ENCODE data around the gene LRRC8D. TPM values are rescaled to one million over a fixed set of nuclear protein-coding genes. Genes with fewer than 3 reads are reported as not detected.
A peak's percentile ranks its signal among the peaks of the same experiment; 100 is the strongest.

The LRRC8D gene
- total RNA-seq, 1 experiment from 2014 or later = 37.2 TPM

GRCh38 chr1:89892816-89893215, 72.0 kb downstream of the LRRC8D start:
- no peaks in the 10 kb centered on the region for H3K9me3 Mint-ChIP-seq

More at GRCh38 chr1:89892816-89893215, 72.0 kb downstream of the LRRC8D start:
- no peak for DNase-seq
- H3K18ac ChIP-seq (ENCODE audit: insufficient read length, low read depth, low read length) = no peak overlapping the region
- H3K27ac ChIP-seq (ENCODE audit: insufficient read length, low read depth, low read length) = no peak overlapping the region
- no peaks in the 10 kb centered on the region for H3K27me3 ChIP-seq (ENCODE audit: insufficient read depth, low read length)
- no peak overlapping the region for H3K9ac ChIP-seq (ENCODE audit: extremely low read depth, insufficient read length, low read length)
- H3K9me3 ChIP-seq (ENCODE audit: control insufficient read depth, low read depth, low read length) = no peaks in the 10 kb centered on the region
- H2BK20ac ChIP-seq (ENCODE audit: low read depth, low read length, poor library complexity, severe bottlenecking) = no peak overlapping the region
- H2BK15ac ChIP-seq (ENCODE audit: low read depth, low read length) = no peak overlapping the region
- H3K4ac ChIP-seq (ENCODE audit: low read depth, low read length) = no peak overlapping the region
- H4K8ac ChIP-seq (replicated peaks; ENCODE audit: insufficient read length, low read depth, low read length) = no peak overlapping the region
- no peak for TF ChIP-seq CTCF (conservative IDR thresholded peaks at IDR 0.05)
- H3K14ac ChIP-seq (ENCODE audit: insufficient read depth, low read length) = no peak overlapping the region
- peaks cover 6% of the 10 kb centered on the region; the same call in 1 of the 2 replicates for H3K79me2 ChIP-seq (ENCODE audit: insufficient read depth, low read length)
- peaks cover 4% of the 10 kb centered on the region for H3K4me1 ChIP-seq (ENCODE audit: insufficient read depth, low read length)
- H4K91ac ChIP-seq (ENCODE audit: insufficient read length, low read depth, low read length) = no peak overlapping the region
- peaks cover 3% of the 10 kb centered on the region for H3K79me1 ChIP-seq (ENCODE audit: insufficient read depth, low read depth, low read length, poor library complexity, severe bottlenecking)
- H2BK12ac ChIP-seq (ENCODE audit: insufficient read length, low read depth, low read length) = no peak overlapping the region
- H4K5ac ChIP-seq (ENCODE audit: insufficient read length, low read depth, low read length) = no peak overlapping the region
- Mint-ChIP-seq H3K4me1 (peaks cover 12 to 15% of the 10 kb centered on the region in 2 experiments), H3K27ac (0 out of 7 replicates have a peak overlapping the region, but pooled peaks of 1 of the 3 experiments have one; percentile 22), H3K27me3 (ENCODE audit: low read depth) (no peaks in the 10 kb centered on the region), H3K36me3 (ENCODE audit: insufficient read depth in 1 of 3, low read depth in 3 of 3) (peaks cover 0 to 4% (median 0%) of the 10 kb centered on the region in 3 experiments; a peak in 3 of 7 replicates), H3K4me3 (no peak overlapping the region)
- H3K23ac ChIP-seq (ENCODE audit: insufficient read length, low read depth, low read length) = no peak overlapping the region
- no peak overlapping the region for H2AFZ ChIP-seq (ENCODE audit: low read length)
- no CpG with 5 or more reads among the region's 1 CpG for WGBS (ENCODE audit: extremely low coverage, insufficient read length, low lambda C conversion rate)
- H3K23me2 ChIP-seq (ENCODE audit: insufficient read length, low read depth, low read length, poor library complexity, severe bottlenecking) = no peaks in the 10 kb centered on the region
- H2BK120ac ChIP-seq (ENCODE audit: low read depth, low read length, poor library complexity, severe bottlenecking) = no peak overlapping the region
- no peak overlapping the region for H3K56ac ChIP-seq (ENCODE audit: insufficient read length, low read depth, low read length)
- H3K4me2 ChIP-seq (ENCODE audit: insufficient read depth, insufficient read length, low read length) = no peak overlapping the region
- no peak overlapping the region for H2BK5ac ChIP-seq (ENCODE audit: insufficient read length, low read length)
- H2AK5ac ChIP-seq (ENCODE audit: insufficient read length, low read length) = no peak overlapping the region
- H4K20me1 ChIP-seq (ENCODE audit: control insufficient read depth, insufficient read depth, insufficient read length) = no peaks in the 10 kb centered on the region
- H3T11ph ChIP-seq (ENCODE audit: low read length) = no peak overlapping the region

Data from H9 (cell line).